ENCODE results near the gene BCL2L14. TPM values are rescaled to one million over a fixed set of nuclear protein-coding genes. Genes with fewer than 3 reads are reported as not detected.

BCL2L14 gene
- total RNA-seq, 1 experiment from 2014 or later, result 0.90 TPM

DNA sequence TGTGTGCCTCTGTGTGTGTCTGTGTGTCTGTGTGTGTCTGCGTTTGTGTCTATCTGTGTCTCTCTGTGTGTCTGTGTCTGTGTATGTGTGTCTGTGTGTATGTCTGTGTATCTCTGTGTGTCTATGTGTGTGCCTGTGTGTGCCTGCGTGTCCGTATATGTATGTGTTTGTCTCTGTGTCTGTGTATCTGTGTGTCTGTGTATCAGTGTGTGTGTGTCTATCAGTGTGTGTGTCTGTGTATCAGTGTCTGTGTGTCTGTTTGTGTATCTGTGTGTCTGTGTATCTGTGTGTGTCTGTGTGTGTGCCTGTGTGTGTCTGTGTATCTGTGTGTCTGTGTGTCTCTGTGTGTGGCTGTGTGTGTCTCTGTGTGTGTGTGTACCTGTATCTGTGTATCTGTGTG, 23.1 kb upstream of the BCL2L14 start:
- Mint-ChIP-seq H3K4me1 (no peaks in the 10 kb centered on the region), H3K9me3 (peaks cover 8% of the 10 kb centered on the region), H3K27me3 (ENCODE audit: low read depth) (no peaks in the 10 kb centered on the region), H3K4me3 (no peak overlapping the region), H3K36me3 (no peaks in the 10 kb centered on the region), H3K27ac (no peak overlapping the region)
- ChIA-PET POLR2A (no interaction called here), CTCF (no interaction called here)
- TF ChIP-seq, protein P1, sequence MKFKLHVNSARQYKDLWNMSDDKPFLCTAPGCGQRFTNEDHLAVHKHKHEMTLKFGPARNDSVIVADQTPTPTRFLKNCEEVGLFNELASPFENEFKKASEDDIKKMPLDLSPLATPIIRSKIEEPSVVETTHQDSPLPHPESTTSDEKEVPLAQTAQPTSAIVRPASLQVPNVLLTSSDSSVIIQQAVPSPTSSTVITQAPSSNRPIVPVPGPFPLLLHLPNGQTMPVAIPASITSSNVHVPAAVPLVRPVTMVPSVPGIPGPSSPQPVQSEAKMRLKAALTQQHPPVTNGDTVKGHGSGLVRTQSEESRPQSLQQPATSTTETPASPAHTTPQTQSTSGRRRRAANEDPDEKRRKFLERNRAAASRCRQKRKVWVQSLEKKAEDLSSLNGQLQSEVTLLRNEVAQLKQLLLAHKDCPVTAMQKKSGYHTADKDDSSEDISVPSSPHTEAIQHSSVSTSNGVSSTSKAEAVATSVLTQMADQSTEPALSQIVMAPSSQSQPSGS (CRISPR knock-in tag; IDR thresholded peaks at IDR 0.05; ENCODE audit: borderline replicate concordance, low read depth), result no peak
- DNase-seq (ENCODE audit: low spot score), result no peak
- ATAC-seq, result no peak

DNA sequence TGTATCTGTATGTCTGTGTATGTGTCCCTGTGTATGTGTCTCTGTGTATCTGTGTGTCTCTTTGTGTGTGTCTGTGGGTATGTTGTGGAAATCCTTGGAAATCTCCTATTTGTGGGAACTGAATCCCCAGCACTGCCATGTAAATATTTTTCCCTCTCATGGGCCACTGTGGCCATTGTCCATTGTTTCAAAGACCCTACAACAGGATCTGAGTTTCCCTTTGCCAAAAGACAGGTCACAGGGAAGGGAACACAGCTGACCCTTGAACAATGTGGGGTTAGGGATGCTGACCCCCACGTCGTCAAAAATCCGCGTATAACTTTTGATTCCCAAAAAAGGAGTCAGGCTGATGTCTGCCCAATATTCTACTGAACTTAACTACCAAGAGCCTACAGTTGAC, 22.5 kb upstream of the BCL2L14 start:
- H3K27ac Mint-ChIP-seq, result no peak overlapping the region
- ChIA-PET POLR2A (no interaction called here), CTCF (no interaction called here)
- H3K9me3 Mint-ChIP-seq, result peaks cover 9% of the 10 kb centered on the region
- no peaks in the 10 kb centered on the region for H3K36me3 Mint-ChIP-seq
- TF ChIP-seq, protein P2, sequence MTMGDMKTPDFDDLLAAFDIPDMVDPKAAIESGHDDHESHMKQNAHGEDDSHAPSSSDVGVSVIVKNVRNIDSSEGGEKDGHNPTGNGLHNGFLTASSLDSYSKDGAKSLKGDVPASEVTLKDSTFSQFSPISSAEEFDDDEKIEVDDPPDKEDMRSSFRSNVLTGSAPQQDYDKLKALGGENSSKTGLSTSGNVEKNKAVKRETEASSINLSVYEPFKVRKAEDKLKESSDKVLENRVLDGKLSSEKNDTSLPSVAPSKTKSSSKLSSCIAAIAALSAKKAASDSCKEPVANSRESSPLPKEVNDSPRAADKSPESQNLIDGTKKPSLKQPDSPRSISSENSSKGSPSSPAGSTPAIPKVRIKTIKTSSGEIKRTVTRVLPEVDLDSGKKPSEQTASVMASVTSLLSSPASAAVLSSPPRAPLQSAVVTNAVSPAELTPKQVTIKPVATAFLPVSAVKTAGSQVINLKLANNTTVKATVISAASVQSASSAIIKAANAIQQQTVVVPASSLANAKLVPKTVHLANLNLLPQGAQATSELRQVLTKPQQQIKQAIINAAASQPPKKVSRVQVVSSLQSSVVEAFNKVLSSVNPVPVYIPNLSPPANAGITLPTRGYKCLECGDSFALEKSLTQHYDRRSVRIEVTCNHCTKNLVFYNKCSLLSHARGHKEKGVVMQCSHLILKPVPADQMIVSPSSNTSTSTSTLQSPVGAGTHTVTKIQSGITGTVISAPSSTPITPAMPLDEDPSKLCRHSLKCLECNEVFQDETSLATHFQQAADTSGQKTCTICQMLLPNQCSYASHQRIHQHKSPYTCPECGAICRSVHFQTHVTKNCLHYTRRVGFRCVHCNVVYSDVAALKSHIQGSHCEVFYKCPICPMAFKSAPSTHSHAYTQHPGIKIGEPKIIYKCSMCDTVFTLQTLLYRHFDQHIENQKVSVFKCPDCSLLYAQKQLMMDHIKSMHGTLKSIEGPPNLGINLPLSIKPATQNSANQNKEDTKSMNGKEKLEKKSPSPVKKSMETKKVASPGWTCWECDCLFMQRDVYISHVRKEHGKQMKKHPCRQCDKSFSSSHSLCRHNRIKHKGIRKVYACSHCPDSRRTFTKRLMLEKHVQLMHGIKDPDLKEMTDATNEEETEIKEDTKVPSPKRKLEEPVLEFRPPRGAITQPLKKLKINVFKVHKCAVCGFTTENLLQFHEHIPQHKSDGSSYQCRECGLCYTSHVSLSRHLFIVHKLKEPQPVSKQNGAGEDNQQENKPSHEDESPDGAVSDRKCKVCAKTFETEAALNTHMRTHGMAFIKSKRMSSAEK (CRISPR knock-in tag; IDR thresholded peaks at IDR 0.05; ENCODE audit: borderline replicate concordance), result no peak
- TF ChIP-seq ZNF263 (CRISPR knock-in tag; IDR thresholded peaks at IDR 0.05; ENCODE audit: low read depth) (no peak), RORB (CRISPR knock-in tag; IDR thresholded peaks at IDR 0.05) (no peak)
- H3K4me1 Mint-ChIP-seq, result no peaks in the 10 kb centered on the region
- no peaks in the 10 kb centered on the region for H3K27me3 Mint-ChIP-seq (ENCODE audit: low read depth)
- DNase-seq (ENCODE audit: low spot score) (no peak), ATAC-seq (no peak)
- H3K4me3 Mint-ChIP-seq, result no peak overlapping the region

DNA sequence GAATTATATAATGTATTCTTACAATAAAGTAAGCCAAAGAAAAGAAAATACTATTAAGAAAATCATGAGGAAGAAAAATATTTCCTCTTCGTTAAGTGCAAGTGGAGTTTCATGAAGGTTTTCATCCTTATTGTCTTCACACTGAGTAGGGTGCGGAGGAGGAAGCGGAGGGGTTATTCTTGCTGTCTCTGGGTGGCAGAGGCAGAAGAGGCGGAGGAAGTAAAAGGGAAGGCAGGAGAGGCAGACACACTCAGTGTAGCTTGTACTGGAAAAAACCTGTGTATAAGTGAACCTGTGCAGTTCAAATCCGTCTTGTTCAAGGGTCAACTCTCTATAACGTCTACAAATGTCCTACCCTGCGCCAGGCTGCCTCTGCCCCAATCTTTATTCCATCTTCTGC, 22.0 kb upstream of the BCL2L14 start:
- Mint-ChIP-seq H3K27ac (no peak overlapping the region), H3K4me3 (no peak overlapping the region), H3K9me3 (peaks cover 9% of the 10 kb centered on the region), H3K27me3 (ENCODE audit: low read depth) (no peaks in the 10 kb centered on the region), H3K36me3 (no peaks in the 10 kb centered on the region), H3K4me1 (no peaks in the 10 kb centered on the region)
- TF ChIP-seq NR3C1 (CRISPR knock-in tag; conservative IDR thresholded peaks at IDR 0.05; ENCODE audit: low read depth), result no peak
- TF ChIP-seq ZNF138 (CRISPR knock-in tag; conservative IDR thresholded peaks at IDR 0.05), result no peak
- TF ChIP-seq ZNF263 (CRISPR knock-in tag; IDR thresholded peaks at IDR 0.05; ENCODE audit: low read depth), result no peak
- TF ChIP-seq SP1 (CRISPR knock-in tag; conservative IDR thresholded peaks at IDR 0.05), result no peak
- ATAC-seq (no peak), DNase-seq (ENCODE audit: low spot score) (no peak)
- CTCF ChIA-PET, result no interaction called here
- POLR2A ChIA-PET, result no interaction called here

DNA sequence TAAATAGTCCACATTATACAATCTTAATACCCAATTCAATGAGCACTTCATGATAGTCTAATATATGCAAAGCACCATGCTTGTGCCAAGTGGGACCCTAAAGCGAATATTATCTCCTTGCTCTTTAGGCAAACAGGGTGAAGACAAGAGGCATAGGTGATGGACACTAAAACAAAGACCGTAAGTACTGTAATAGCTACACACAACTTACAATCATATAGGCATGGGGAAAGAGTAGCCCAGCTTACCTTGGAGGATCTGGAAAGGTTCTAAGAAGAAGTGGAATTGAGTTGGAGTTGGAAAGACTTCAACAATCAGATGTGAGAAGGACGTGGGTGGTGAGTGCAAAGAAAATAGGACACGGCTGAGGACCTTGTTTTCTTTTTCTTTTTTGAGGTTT, 19.1 kb upstream of the BCL2L14 start:
- H3K4me3 Mint-ChIP-seq, result no peak overlapping the region
- DNase-seq (ENCODE audit: low spot score), result no peak
- no peaks in the 10 kb centered on the region for H3K36me3 Mint-ChIP-seq
- CTCF ChIA-PET, result interaction anchor here (0.8 to 1.2 kb wide), 2 partner anchors 18 to 298 kb away, joined by 3 to 5 read pairs; partner anchors contain the start of gene MANSC1
- no peak overlapping the region for H3K27ac Mint-ChIP-seq
- H3K4me1 Mint-ChIP-seq, result peaks cover 15% of the 10 kb centered on the region
- H3K27me3 Mint-ChIP-seq (ENCODE audit: low read depth), result no peaks in the 10 kb centered on the region
- no peak for ATAC-seq
- peaks cover 9% of the 10 kb centered on the region for H3K9me3 Mint-ChIP-seq
- POLR2A ChIA-PET, result no interaction called here
- TF ChIP-seq, protein P3, sequence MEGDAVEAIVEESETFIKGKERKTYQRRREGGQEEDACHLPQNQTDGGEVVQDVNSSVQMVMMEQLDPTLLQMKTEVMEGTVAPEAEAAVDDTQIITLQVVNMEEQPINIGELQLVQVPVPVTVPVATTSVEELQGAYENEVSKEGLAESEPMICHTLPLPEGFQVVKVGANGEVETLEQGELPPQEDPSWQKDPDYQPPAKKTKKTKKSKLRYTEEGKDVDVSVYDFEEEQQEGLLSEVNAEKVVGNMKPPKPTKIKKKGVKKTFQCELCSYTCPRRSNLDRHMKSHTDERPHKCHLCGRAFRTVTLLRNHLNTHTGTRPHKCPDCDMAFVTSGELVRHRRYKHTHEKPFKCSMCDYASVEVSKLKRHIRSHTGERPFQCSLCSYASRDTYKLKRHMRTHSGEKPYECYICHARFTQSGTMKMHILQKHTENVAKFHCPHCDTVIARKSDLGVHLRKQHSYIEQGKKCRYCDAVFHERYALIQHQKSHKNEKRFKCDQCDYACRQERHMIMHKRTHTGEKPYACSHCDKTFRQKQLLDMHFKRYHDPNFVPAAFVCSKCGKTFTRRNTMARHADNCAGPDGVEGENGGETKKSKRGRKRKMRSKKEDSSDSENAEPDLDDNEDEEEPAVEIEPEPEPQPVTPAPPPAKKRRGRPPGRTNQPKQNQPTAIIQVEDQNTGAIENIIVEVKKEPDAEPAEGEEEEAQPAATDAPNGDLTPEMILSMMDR (IDR thresholded peaks at IDR 0.05), result no peak
- TF ChIP-seq, protein P4, sequence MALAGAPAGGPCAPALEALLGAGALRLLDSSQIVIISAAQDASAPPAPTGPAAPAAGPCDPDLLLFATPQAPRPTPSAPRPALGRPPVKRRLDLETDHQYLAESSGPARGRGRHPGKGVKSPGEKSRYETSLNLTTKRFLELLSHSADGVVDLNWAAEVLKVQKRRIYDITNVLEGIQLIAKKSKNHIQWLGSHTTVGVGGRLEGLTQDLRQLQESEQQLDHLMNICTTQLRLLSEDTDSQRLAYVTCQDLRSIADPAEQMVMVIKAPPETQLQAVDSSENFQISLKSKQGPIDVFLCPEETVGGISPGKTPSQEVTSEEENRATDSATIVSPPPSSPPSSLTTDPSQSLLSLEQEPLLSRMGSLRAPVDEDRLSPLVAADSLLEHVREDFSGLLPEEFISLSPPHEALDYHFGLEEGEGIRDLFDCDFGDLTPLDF (CRISPR knock-in tag; IDR thresholded peaks at IDR 0.05), result no peak
- TF ChIP-seq, protein P5, sequence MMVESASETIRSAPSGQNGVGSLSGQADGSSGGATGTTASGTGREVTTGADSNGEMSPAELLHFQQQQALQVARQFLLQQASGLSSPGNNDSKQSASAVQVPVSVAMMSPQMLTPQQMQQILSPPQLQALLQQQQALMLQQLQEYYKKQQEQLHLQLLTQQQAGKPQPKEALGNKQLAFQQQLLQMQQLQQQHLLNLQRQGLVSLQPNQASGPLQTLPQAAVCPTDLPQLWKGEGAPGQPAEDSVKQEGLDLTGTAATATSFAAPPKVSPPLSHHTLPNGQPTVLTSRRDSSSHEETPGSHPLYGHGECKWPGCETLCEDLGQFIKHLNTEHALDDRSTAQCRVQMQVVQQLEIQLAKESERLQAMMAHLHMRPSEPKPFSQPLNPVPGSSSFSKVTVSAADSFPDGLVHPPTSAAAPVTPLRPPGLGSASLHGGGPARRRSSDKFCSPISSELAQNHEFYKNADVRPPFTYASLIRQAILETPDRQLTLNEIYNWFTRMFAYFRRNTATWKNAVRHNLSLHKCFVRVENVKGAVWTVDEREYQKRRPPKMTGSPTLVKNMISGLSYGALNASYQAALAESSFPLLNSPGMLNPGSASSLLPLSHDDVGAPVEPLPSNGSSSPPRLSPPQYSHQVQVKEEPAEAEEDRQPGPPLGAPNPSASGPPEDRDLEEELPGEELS (CRISPR knock-in tag; IDR thresholded peaks at IDR 0.05), result no peak
- TF ChIP-seq, protein P2 (CRISPR knock-in tag; IDR thresholded peaks at IDR 0.05; ENCODE audit: borderline replicate concordance), result no peak
- TF ChIP-seq, protein P6, sequence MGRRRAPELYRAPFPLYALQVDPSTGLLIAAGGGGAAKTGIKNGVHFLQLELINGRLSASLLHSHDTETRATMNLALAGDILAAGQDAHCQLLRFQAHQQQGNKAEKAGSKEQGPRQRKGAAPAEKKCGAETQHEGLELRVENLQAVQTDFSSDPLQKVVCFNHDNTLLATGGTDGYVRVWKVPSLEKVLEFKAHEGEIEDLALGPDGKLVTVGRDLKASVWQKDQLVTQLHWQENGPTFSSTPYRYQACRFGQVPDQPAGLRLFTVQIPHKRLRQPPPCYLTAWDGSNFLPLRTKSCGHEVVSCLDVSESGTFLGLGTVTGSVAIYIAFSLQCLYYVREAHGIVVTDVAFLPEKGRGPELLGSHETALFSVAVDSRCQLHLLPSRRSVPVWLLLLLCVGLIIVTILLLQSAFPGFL (CRISPR knock-in tag; IDR thresholded peaks at IDR 0.05; ENCODE audit: borderline replicate concordance), result no peak

Data from WTC11 (cell line).